T-helper 2 cell treated with Interferon-gamma antibody and Interleukin-4, amounts not matched to agents 100 ng/mL and 5 ng/mL, for 36 hours (primary cell): Measurements from ENCODE around the gene LILRB5. TPM values are rescaled to one million over a fixed set of nuclear protein-coding genes. Genes with fewer than 3 reads are reported as not detected.
"Not testable (repeated sequence)": the region's sequence is repeated elsewhere in the genome, so short reads cannot be mapped to it uniquely, and the experiment has no call there.

Experiments used
- intact Hi-C: fragments of 100-400 bp; cut with micrococcal nuclease; formaldehyde crosslinking; loops from one replicate; pipeline ENCODE4 v1.15.1; 2023
- total RNA-seq: library from RNA; stranded (reverse); gene quantifications from 2 replicates; pipeline ENCODE4 v1.2.3, GENCODE V29; 2022

LILRB5 gene
- total RNA-seq, 1 donor from 2014 or later = not detected

DNA sequence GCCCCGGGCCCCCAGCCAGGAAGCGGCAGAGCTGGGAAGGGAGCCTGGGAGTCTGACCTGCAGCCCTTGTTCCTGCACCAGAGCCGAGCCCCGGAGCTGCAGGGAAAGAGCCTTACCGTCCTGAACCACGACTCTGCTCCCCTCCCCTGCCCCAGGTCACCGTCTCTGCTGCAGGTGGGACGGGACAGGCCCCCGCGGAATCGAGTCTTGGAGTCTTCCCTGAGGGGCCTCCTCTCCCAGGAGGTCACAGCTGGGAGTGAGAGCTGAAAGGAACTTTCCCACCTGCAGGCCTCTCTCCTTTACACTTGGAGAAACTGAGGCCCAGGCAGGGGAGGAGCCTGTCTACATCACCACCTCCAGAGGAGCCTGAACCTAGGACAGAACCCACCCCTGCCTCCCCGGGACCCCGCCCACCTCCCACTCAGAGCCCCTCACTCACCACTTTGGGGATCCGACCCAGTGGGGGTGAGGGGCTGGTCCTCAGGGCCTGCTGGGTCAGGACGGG, 20.1 kb upstream of the LILRB5 start:
- intact Hi-C loops = not testable (repeated sequence)

- intact Hi-C loops = no loop called here
These were observed 18.9 kb upstream of the LILRB5 start for GRCh38 chr19:54275951-54276350.

DNA sequence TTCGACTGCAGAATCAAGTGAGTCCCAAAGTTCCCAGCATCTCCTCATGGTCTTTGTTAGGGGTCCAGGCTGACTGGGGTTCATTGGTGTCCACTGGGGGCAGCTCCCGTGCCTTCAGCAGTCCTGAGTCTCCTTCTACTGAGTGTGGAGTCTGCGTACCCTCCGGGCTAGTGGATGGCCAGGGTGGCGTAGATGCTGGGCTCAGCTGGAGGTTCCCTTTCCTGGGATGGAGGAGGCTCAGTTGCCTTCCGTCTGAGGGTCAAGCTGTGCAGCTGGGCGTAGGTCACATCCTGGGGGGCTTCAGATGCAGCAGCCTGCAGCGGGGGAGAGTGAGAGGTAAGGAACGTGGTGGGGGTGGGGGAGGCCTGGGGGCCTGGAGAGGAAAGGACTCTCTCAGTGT, 17.4 kb upstream of the LILRB5 start:
- intact Hi-C loops = not testable (repeated sequence)

DNA sequence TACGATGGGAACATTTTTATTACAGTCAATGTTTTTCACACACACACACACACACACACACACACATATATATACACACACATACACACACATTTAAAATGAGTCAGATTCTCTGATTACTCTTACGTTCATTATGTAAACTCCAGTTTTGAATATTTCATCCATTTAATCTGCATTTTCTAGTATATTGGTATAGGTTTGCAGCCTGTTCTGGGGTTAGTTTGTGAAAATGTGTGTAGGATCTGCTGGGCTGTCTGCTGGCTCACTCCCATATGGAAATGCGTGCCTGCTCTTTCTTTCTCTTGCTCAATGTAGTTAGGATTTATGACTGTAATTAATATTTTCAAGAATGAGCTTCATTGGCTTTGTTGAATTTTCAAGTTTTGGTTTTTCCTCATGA, 16.7 kb upstream of the LILRB5 start:
- intact Hi-C loops = no loop called here

GRCh38 chr19:54272181-54272580, 15.1 kb upstream of the LILRB5 start:
- intact Hi-C loops = not testable (repeated sequence)

GRCh38 chr19:54271587-54271986, 14.5 kb upstream of the LILRB5 start:
- intact Hi-C loops = not testable (repeated sequence)

GRCh38 chr19:54271106-54271505, 14.0 kb upstream of the LILRB5 start:
- intact Hi-C loops = no loop called here

- intact Hi-C loops = no loop called here
These were observed 11.9 kb upstream of the LILRB5 start for GRCh38 chr19:54268936-54269335.

GRCh38 chr19:54266133-54266532, 9.1 kb upstream of the LILRB5 start:
- intact Hi-C loops = no loop called here

GRCh38 chr19:54262470-54262869, 5.4 kb upstream of the LILRB5 start:
- intact Hi-C loops = no loop called here

DNA sequence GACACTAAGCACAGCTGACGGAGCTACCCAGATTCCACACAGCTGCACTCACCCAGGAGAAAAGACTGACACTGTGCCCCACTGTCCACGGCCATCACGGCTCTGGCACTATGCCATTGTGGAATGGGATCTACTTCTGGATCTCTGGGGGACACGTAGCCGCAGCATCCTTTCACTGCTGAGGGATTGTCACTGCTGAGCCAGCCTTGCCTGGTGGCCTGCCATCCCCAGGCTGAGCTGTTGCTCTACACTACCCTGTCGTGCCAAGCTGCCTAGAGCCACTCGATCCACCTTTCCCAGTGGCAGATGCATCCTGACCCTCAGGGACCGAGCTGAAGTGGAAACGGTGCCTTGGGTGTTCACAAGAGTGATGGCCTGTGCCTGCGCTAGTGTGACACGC, 5.0 kb upstream of the LILRB5 start:
- intact Hi-C loops = no loop called here

DNA sequence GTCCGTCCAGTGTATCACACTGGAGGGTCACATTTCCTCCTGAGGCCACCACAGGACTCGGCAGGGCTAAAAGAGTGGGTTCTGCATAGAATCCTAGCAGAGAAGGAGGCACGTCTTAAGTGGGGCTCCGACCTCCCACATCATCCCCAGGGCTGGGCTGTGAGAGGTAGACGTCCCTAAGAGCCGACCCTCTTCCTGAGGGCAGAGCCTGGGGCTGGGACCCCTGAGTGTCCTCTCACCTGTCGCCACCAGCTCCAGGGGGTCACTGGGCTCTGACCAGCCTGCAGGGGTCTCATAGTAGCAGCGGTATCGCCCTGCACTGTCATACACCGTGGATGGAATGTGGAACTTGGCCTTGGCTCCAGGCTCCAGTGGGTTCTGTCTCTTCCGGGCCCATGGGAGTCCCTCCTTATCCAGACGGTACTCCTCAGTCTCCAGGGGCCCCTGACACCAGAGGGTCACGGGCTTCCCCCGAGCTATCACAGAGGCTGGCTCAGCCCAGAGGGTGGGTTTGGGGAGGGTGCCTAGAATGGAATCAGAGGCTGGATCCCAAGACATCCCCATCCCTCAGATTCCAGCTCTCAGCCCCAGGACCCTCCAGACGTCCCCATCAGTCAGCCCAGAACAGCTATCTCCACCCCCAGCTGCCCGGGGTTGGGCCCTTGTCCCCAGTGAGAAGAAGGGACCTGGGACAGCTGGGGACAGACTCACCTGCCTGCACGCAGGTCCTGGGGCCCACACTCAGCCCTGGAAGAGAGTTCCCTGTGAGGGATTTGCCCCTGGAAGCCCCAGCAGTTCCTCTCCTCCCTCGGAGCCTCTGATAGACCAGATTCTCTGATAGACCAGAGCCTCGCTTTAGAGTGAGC, 590 bp downstream of the LILRB5 start:
- intact Hi-C loops = no loop called here

DNA sequence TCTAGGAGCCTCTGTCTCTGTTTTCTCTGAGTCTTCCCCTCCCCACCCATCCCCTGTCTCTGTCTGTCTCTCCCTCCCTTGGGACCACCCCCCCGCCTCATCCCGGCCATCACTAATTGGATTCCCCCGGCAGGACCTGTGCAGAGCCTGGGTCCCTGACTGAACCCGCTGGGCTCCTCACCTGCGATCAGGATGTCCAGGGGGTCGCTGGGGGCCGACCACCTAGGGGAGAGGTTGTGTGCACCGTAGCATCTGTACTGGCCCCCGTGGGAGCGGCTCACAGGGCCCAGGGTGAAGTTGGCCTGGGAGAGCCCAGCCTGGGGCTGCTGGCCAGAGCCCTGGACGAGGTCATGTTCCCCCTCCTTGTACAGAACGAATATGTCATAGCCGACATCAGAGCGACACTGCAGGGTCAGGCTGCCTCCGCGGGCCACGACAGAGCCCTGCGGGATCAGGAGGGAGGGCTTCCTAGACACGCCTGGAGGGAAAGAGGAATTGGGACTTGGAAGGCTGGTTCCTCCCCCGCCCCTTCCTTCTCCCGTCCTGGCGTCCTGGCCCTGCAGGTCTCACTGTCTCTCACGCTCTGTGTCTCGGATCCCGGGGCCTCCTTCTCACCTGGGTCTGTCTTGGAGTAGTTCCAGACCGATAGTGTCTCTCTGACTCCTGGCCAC, 1.8 kb downstream of the LILRB5 start:
- intact Hi-C loops = no loop called here

DNA sequence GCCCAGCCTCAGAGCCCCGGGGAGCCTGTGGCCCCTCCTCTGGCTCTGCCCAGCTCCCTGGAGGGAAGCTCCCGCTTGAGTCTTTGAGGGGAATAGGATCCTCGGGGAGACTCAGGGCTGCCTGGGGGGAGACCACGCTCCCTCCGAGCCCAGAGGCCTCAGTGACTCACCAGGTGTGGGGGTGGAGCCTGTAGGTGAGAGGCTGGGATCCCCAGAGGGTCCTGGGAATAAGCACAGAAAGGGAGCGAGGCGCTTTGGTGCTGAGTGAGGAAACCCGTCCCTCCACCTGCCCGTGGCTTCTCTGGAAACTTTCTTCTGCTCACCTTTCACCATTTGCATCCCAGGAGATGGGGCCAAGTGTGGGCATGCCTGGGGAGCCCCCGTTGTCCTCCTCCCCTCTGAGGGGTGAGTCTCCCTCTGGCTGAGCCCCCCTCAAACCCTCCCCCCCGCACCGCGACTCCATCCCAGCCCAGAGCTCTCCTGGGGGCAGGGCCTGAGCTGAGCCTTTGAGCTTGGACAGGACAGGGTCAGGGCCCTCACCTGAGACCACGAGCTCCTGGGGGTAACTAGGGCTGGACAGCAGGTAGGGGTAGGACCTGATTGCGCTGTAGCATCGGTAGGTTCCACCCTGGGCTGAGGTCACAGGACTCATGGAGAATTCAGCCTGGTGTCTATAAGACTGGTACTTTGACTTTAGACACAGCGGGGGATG, 2.7 kb downstream of the LILRB5 start:
- intact Hi-C loops = no loop called here

DNA sequence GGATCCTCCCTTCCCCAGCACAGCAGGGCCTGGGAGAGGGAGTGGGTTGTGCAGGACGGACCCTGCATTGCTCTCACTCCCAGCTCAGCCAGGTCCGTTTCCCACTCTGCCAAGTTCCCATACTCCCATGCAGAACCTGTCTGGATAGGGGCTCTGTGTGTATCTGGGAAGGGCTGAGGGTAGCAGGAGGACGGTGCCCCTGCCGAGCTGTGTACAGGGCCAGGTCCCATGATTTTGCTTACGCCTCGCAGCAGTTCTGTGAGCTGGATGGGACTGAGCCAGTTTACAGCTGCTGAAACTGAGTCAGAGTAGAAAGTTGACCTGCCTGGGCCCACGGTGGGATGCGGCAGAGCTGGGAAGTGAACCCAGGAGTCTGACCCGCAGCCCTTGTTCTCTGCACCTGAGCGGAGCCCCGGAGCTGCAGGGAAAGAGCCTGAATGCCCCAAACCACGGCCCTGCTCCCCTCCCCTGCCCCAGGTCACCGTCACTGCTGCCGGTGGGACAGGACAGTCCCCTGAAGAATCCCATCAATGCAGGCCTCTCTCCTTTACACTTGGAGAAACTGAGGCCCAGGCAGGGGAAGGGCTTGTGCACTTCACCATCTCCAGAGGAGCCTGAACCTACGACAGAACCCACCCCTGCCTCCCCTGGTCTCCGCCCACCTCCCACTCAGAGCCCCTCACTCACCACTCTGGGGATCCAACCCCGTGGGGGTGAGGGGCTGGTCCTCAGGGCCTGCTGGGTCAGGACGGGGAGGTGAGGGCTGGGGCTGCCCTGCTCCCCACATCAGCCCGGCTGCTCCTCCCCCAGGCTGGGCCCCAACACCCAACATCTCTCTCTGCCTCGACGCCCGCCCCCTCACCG, 3.5 kb downstream of the LILRB5 start:
- intact Hi-C loops = no loop called here

GRCh38 chr19:54252845-54253244, 4.2 kb downstream of the LILRB5 start:
- intact Hi-C loops = no loop called here

GRCh38 chr19:54252243-54252642, 4.8 kb downstream of the LILRB5 start:
- intact Hi-C loops = no loop called here

DNA sequence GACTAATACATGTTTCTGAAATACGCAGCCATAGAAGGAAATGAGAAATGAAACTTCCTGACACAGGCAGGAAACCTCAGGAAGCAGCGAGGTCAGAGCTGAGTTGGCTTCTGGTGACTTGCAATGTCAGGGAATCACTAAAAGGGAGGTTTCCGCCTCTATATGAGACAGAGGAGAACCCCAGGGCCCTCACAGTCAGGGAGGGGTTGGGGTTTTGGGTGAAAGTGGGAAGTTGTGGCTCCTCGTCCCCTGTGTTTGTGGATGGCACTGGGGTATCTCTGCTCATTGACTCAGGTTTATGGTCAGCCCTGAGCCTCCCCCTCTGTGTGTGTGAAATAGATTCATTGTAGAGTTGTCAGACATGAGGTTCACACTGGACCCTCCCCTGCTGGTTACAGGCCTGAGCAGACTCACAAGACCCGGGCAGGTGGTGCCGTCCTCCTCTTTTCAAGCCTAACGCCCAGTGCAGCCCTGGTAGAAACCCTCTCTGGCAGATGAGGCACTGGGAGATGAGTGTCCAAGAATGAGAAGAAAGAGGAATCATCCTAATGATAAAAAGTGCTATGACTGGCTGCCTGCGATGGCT, 9.0 kb downstream of the LILRB5 start:
- intact Hi-C loops = no loop called here

GRCh38 chr19:54247106-54247930, 9.8 kb downstream of the LILRB5 start:
- intact Hi-C loops = no loop called here

- intact Hi-C loops = no loop called here
These were observed 11.1 kb downstream of the LILRB5 start for GRCh38 chr19:54245936-54246335.
